ENCODE results near the gene STK32B.

The STK32B gene

GRCh38 chr4:5322321-5322720 lies 271.0 kb downstream of the STK32B start:
- ATAC-seq (ENCODE audit: low read depth), result no peak

GRCh38 chr4:5330339-5330989 lies 279.2 kb downstream of the STK32B start:
- H3K27me3 ChIP-seq (ENCODE audit: insufficient read depth, poor library complexity, severe bottlenecking), result peaks cover 2% of the 10 kb centered on the region
- ATAC-seq (ENCODE audit: low read depth) (no peak), DNase-seq (ENCODE audit: low spot score) (no peak)
- no peaks in the 10 kb centered on the region for H3K9me3 ChIP-seq (ENCODE audit: severe bottlenecking)
- no peaks in the 10 kb centered on the region for H3K4me1 ChIP-seq (ENCODE audit: insufficient read depth, poor library complexity, severe bottlenecking)
- H3K36me3 ChIP-seq (ENCODE audit: low read depth), result no peaks in the 10 kb centered on the region
- no peak for TF ChIP-seq CTCF (IDR thresholded peaks at IDR 0.05; ENCODE audit: poor library complexity, severe bottlenecking)
- no peak overlapping the region for H3K27ac ChIP-seq (ENCODE audit: poor library complexity, severe bottlenecking)
- H3K4me3 ChIP-seq (ENCODE audit: severe bottlenecking), result no peak overlapping the region

More at GRCh38 chr4:5322321-5322720, 271.0 kb downstream of the STK32B start:
- H3K27me3 ChIP-seq (ENCODE audit: insufficient read depth, poor library complexity, severe bottlenecking), result peaks cover 4% of the 10 kb centered on the region
- no peaks in the 10 kb centered on the region for H3K36me3 ChIP-seq (ENCODE audit: low read depth)
- H3K4me1 ChIP-seq (ENCODE audit: insufficient read depth, poor library complexity, severe bottlenecking), result no peaks in the 10 kb centered on the region
- no peak overlapping the region for H3K4me3 ChIP-seq (ENCODE audit: severe bottlenecking)
- no peak for TF ChIP-seq CTCF (IDR thresholded peaks at IDR 0.05; ENCODE audit: poor library complexity, severe bottlenecking)
- H3K9me3 ChIP-seq (ENCODE audit: severe bottlenecking), result no peaks in the 10 kb centered on the region
- no peak for DNase-seq (ENCODE audit: low spot score)
- no peak overlapping the region for H3K27ac ChIP-seq (ENCODE audit: poor library complexity, severe bottlenecking)

- Histone ChIP-seq H3K4me3 (ENCODE audit: severe bottlenecking) (no peak overlapping the region), H3K4me1 (ENCODE audit: insufficient read depth, poor library complexity, severe bottlenecking) (no peaks in the 10 kb centered on the region), H3K36me3 (ENCODE audit: low read depth) (no peaks in the 10 kb centered on the region), H3K27ac (ENCODE audit: poor library complexity, severe bottlenecking) (no peak overlapping the region), H3K27me3 (ENCODE audit: insufficient read depth, poor library complexity, severe bottlenecking) (no peaks in the 10 kb centered on the region), H3K9me3 (ENCODE audit: severe bottlenecking) (no peaks in the 10 kb centered on the region)
- ATAC-seq (ENCODE audit: low read depth) (no peak), DNase-seq (ENCODE audit: low spot score) (no peak)
- no peak for TF ChIP-seq CTCF (IDR thresholded peaks at IDR 0.05; ENCODE audit: poor library complexity, severe bottlenecking)
These were observed 286.5 kb downstream of the STK32B start for GRCh38 chr4:5337731-5338130.

GRCh38 chr4:5338531-5338930 lies 287.3 kb downstream of the STK32B start:
- Histone ChIP-seq H3K4me1 (ENCODE audit: insufficient read depth, poor library complexity, severe bottlenecking) (no peaks in the 10 kb centered on the region), H3K27ac (ENCODE audit: poor library complexity, severe bottlenecking) (no peak overlapping the region), H3K9me3 (ENCODE audit: severe bottlenecking) (no peaks in the 10 kb centered on the region), H3K27me3 (ENCODE audit: insufficient read depth, poor library complexity, severe bottlenecking) (peaks cover under 1% of the 10 kb centered on the region), H3K36me3 (ENCODE audit: low read depth) (no peaks in the 10 kb centered on the region), H3K4me3 (ENCODE audit: severe bottlenecking) (no peak overlapping the region)
- TF ChIP-seq CTCF (IDR thresholded peaks at IDR 0.05; ENCODE audit: poor library complexity, severe bottlenecking), result no peak
- DNase-seq (ENCODE audit: low spot score) (no peak), ATAC-seq (ENCODE audit: low read depth) (no peak)

- Histone ChIP-seq H3K27ac (ENCODE audit: poor library complexity, severe bottlenecking) (no peak overlapping the region), H3K36me3 (ENCODE audit: low read depth) (no peaks in the 10 kb centered on the region), H3K27me3 (ENCODE audit: insufficient read depth, poor library complexity, severe bottlenecking) (peaks cover 3% of the 10 kb centered on the region), H3K9me3 (ENCODE audit: severe bottlenecking) (no peaks in the 10 kb centered on the region), H3K4me3 (ENCODE audit: severe bottlenecking) (no peak overlapping the region), H3K4me1 (ENCODE audit: insufficient read depth, poor library complexity, severe bottlenecking) (no peaks in the 10 kb centered on the region)
- ATAC-seq (ENCODE audit: low read depth) (no peak), DNase-seq (ENCODE audit: low spot score) (no peak)
- TF ChIP-seq CTCF (IDR thresholded peaks at IDR 0.05; ENCODE audit: poor library complexity, severe bottlenecking), result no peak
These were observed 289.7 kb downstream of the STK32B start for GRCh38 chr4:5340991-5341451.
